WTC11 (cell line): Measurements from ENCODE around the gene DCUN1D2. TPM values are rescaled to one million over a fixed set of nuclear protein-coding genes. Genes with fewer than 3 reads are reported as not detected.

Experiments
- ATAC-seq: fragments of 200-7000 bp; cut with Tn5 transposase; 2 replicates; pipeline ENCODE4 v1.10.0; 2021; ENCODE audit warnings: mild to moderate bottlenecking, moderate library complexity
- CTCF ChIA-PET: fragments of 300-600 bp; sonication (Branson Sonifier 250); formaldehyde crosslinking; loops from one replicate; lab custom pipeline; 2021; ENCODE audit warnings: antibody characterized with exemption; lab: Charles Lee
- POLR2A ChIA-PET: fragments of 350-600 bp; sonication (Branson Sonifier 250); formaldehyde crosslinking; loops from one replicate; lab custom pipeline; 2021; ENCODE audit warnings: antibody characterized with exemption; lab: Charles Lee
- DNase-seq: peaks from one replicate; pipeline ENCODE4 v3.0.0; 2021; ENCODE audit warnings: low spot score
- H3K27ac Mint-ChIP-seq: 2 replicates; pipeline ENCODE4 v1.8.0; 2021; ENCODE audit warnings: mixed read lengths
- H3K27me3 Mint-ChIP-seq: 2 replicates; pipeline ENCODE4 v1.8.0; 2021; ENCODE audit warnings: low read depth, mild to moderate bottlenecking, moderate library complexity, mixed read lengths
- H3K36me3 Mint-ChIP-seq: 2 replicates; pipeline ENCODE4 v1.8.0; 2021; ENCODE audit warnings: mixed read lengths
- H3K4me1 Mint-ChIP-seq: 2 replicates; pipeline ENCODE4 v1.8.0; 2022; ENCODE audit warnings: mixed read lengths
- H3K4me3 Mint-ChIP-seq: 2 replicates; pipeline ENCODE4 v1.8.0; 2021; ENCODE audit warnings: mild to moderate bottlenecking, moderate library complexity, mixed read lengths
- H3K9me3 Mint-ChIP-seq: 2 replicates; pipeline ENCODE4 v1.8.0; 2021; ENCODE audit warnings: mixed read lengths
- ATF1 ChIP-seq: sonication (generic); formaldehyde crosslinking; IDR thresholded peaks from 2 replicates; pipeline ENCODE4 v1.8.1; 2023; ENCODE audit warnings: mild to moderate bottlenecking, moderate library complexity, missing genetic modification reagents
- CREB1 ChIP-seq: sonication (generic); formaldehyde crosslinking; IDR thresholded peaks from 2 replicates; pipeline ENCODE4 v1.8.0; 2023; ENCODE audit warnings: mild to moderate bottlenecking, missing genetic modification reagents
- EMX1 ChIP-seq: fragments of 250-450 bp; sonication (Bioruptor Pico); IDR thresholded peaks from 2 replicates; pipeline ENCODE4 v1.8.0; 2021; ENCODE audit warnings: mild to moderate bottlenecking
- IRF2 ChIP-seq: sonication (generic); formaldehyde crosslinking; IDR thresholded peaks from 2 replicates; pipeline ENCODE4 v1.8.0; 2022; ENCODE audit warnings: low read depth, missing genetic modification reagents, borderline replicate concordance
- NR3C1 ChIP-seq: sonication (generic); formaldehyde crosslinking; conservative IDR thresholded peaks from 2 replicates; pipeline ENCODE4 v1.8.1; 2023; ENCODE audit warnings: low read depth, mild to moderate bottlenecking, missing genetic modification reagents
- OVOL2 ChIP-seq: fragments of 250-450 bp; sonication (Bioruptor Pico); IDR thresholded peaks from 2 replicates; pipeline ENCODE4 v1.9.0; 2021; ENCODE audit warnings: mild to moderate bottlenecking, borderline replicate concordance
- PRRX2 ChIP-seq: fragments of 250-450 bp; sonication (Bioruptor Pico); IDR thresholded peaks from 2 replicates; pipeline ENCODE4 v1.8.0; 2021; ENCODE audit warnings: mild to moderate bottlenecking
- RELA ChIP-seq: sonication (generic); formaldehyde crosslinking; IDR thresholded peaks from 2 replicates; pipeline ENCODE4 v1.8.1; 2022; ENCODE audit warnings: missing genetic modification reagents, mild to moderate bottlenecking, borderline replicate concordance
- SMAD3 ChIP-seq: sonication (generic); formaldehyde crosslinking; IDR thresholded peaks from 2 replicates; pipeline ENCODE4 v1.8.0; 2022; ENCODE audit warnings: missing genetic modification reagents, mild to moderate bottlenecking, borderline replicate concordance
- SP1 ChIP-seq: sonication (generic); formaldehyde crosslinking; conservative IDR thresholded peaks from 2 replicates; pipeline ENCODE4 v1.8.1; 2022; ENCODE audit warnings: missing genetic modification reagents
- TCF7 ChIP-seq: sonication (generic); formaldehyde crosslinking; IDR thresholded peaks from 2 replicates; pipeline ENCODE4 v1.8.0; 2022; ENCODE audit warnings: mild to moderate bottlenecking, low read depth, missing genetic modification reagents, moderate library complexity
- ZNF219 ChIP-seq: sonication (generic); formaldehyde crosslinking; IDR thresholded peaks from 2 replicates; pipeline ENCODE4 v1.8.0; 2023; ENCODE audit warnings: missing genetic modification reagents, mild to moderate bottlenecking, borderline replicate concordance
- ZNF232 ChIP-seq: sonication (generic); formaldehyde crosslinking; IDR thresholded peaks from 2 replicates; pipeline ENCODE4 v1.8.0; 2022; ENCODE audit warnings: mild to moderate bottlenecking, missing genetic modification reagents
- ZNF263 ChIP-seq: sonication (generic); formaldehyde crosslinking; IDR thresholded peaks from 2 replicates; pipeline ENCODE4 v1.8.1; 2022; ENCODE audit warnings: low read depth, mild to moderate bottlenecking, moderate library complexity, missing genetic modification reagents
- ZNF317 ChIP-seq: sonication (generic); formaldehyde crosslinking; IDR thresholded peaks from 2 replicates; pipeline ENCODE4 v1.8.1; 2023; ENCODE audit warnings: low read depth, mild to moderate bottlenecking, moderate library complexity, missing genetic modification reagents, borderline replicate concordance
- ZNF425 ChIP-seq: fragments of 250-450 bp; sonication (Bioruptor Pico); conservative IDR thresholded peaks from 2 replicates; pipeline ENCODE4 v1.9.0; 2021; ENCODE audit warnings: mild to moderate bottlenecking
- total RNA-seq: library from RNA; stranded (reverse); gene quantifications from 3 replicates; pipeline ENCODE4 v1.2.3, GENCODE V29; 2021
- TF ChIP-seq, protein P1 (sequence below): sonication (generic); formaldehyde crosslinking; IDR thresholded peaks from 2 replicates; pipeline ENCODE4 v1.8.1; 2023; ENCODE audit warnings: mild to moderate bottlenecking, missing genetic modification reagents, moderate library complexity
- TF ChIP-seq, protein P2 (sequence below): sonication (generic); formaldehyde crosslinking; IDR thresholded peaks from 2 replicates; pipeline ENCODE4 v1.8.0; 2022; ENCODE audit warnings: mild to moderate bottlenecking, missing genetic modification reagents
- TF ChIP-seq, protein P3 (sequence below): sonication (generic); formaldehyde crosslinking; IDR thresholded peaks from 2 replicates; pipeline ENCODE4 v1.8.1; 2023; ENCODE audit warnings: mild to moderate bottlenecking, missing genetic modification reagents

DCUN1D2 gene
- total RNA-seq, 1 experiment from 2014 or later, result 42.5 TPM

GRCh38 chr13:113539176-113539575 is 48.7 kb upstream of the DCUN1D2 start:
- DNase-seq, result no peak

GRCh38 chr13:113538689-113539058 is 48.2 kb upstream of the DCUN1D2 start:
- H3K27ac Mint-ChIP-seq, result no peak overlapping the region
- no peaks in the 10 kb centered on the region for H3K9me3 Mint-ChIP-seq
- no peak for TF ChIP-seq ZNF317 (CRISPR knock-in tag)
- no peak for TF ChIP-seq SP1
- TF ChIP-seq ZNF263 (CRISPR knock-in tag), result no peak
- TF ChIP-seq ZNF219 (CRISPR knock-in tag), result no peak
- no peak for TF ChIP-seq IRF2 (CRISPR knock-in tag)
- TF ChIP-seq, protein P1, sequence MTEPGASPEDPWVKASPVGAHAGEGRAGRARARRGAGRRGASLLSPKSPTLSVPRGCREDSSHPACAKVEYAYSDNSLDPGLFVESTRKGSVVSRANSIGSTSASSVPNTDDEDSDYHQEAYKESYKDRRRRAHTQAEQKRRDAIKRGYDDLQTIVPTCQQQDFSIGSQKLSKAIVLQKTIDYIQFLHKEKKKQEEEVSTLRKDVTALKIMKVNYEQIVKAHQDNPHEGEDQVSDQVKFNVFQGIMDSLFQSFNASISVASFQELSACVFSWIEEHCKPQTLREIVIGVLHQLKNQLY (CRISPR knock-in tag), result no peak
- no peak for TF ChIP-seq PRRX2 (CRISPR knock-in tag)
- TF ChIP-seq NR3C1 (CRISPR knock-in tag), result no peak
- TF ChIP-seq, all 79 proteins: peak for 0
- no peaks in the 10 kb centered on the region for H3K27me3 Mint-ChIP-seq
- peaks cover 13% of the 10 kb centered on the region for H3K36me3 Mint-ChIP-seq
- no peak for DNase-seq
- no peak overlapping the region for H3K4me3 Mint-ChIP-seq
- CTCF ChIA-PET, result no interaction called here
- no peak for ATAC-seq
- H3K4me1 Mint-ChIP-seq, result peaks cover 3% of the 10 kb centered on the region; the same call in 1 of the 2 replicates
- POLR2A ChIA-PET, result no interaction called here

More at GRCh38 chr13:113539176-113539575, 48.7 kb upstream of the DCUN1D2 start:
- no peaks in the 10 kb centered on the region for H3K27me3 Mint-ChIP-seq
- H3K4me3 Mint-ChIP-seq, result no peak overlapping the region
- CTCF ChIA-PET, result no interaction called here
- TF ChIP-seq, protein P2, sequence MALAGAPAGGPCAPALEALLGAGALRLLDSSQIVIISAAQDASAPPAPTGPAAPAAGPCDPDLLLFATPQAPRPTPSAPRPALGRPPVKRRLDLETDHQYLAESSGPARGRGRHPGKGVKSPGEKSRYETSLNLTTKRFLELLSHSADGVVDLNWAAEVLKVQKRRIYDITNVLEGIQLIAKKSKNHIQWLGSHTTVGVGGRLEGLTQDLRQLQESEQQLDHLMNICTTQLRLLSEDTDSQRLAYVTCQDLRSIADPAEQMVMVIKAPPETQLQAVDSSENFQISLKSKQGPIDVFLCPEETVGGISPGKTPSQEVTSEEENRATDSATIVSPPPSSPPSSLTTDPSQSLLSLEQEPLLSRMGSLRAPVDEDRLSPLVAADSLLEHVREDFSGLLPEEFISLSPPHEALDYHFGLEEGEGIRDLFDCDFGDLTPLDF (CRISPR knock-in tag), result no peak
- TF ChIP-seq EMX1 (no peak), RELA (CRISPR knock-in tag) (no peak), OVOL2 (CRISPR knock-in tag) (no peak), SMAD3 (CRISPR knock-in tag) (no peak), ZNF232 (no peak), ZNF263 (CRISPR knock-in tag) (no peak), ATF1 (CRISPR knock-in tag) (no peak), TCF7 (CRISPR knock-in tag) (no peak), ZNF425 (CRISPR knock-in tag) (no peak), CREB1 (CRISPR knock-in tag) (no peak)
- TF ChIP-seq, protein P3, sequence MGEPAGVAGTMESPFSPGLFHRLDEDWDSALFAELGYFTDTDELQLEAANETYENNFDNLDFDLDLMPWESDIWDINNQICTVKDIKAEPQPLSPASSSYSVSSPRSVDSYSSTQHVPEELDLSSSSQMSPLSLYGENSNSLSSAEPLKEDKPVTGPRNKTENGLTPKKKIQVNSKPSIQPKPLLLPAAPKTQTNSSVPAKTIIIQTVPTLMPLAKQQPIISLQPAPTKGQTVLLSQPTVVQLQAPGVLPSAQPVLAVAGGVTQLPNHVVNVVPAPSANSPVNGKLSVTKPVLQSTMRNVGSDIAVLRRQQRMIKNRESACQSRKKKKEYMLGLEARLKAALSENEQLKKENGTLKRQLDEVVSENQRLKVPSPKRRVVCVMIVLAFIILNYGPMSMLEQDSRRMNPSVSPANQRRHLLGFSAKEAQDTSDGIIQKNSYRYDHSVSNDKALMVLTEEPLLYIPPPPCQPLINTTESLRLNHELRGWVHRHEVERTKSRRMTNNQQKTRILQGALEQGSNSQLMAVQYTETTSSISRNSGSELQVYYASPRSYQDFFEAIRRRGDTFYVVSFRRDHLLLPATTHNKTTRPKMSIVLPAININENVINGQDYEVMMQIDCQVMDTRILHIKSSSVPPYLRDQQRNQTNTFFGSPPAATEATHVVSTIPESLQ (CRISPR knock-in tag), result no peak
- TF ChIP-seq, all 79 proteins: peak for 0
- ATAC-seq, result no peak
- no peak overlapping the region for H3K27ac Mint-ChIP-seq
- H3K4me1 Mint-ChIP-seq, result peaks cover 5% of the 10 kb centered on the region; the same call in 1 of the 2 replicates
- H3K9me3 Mint-ChIP-seq, result no peaks in the 10 kb centered on the region
- POLR2A ChIA-PET, result no interaction called here
- H3K36me3 Mint-ChIP-seq, result peaks cover 13% of the 10 kb centered on the region
